T-helper 1 cell treated with Interleukin-12 subunit alpha and Interleukin-12 subunit beta and Interleukin-4 antibody, amounts not matched to agents 30 μg/mL and 1 μg/mL, for 36 hours (primary cell): ENCODE results near the gene ASXL1.

Source experiments
- H3K27ac Mint-ChIP-seq: one replicate; pipeline ENCODE4 v1.8.0; 2021; ENCODE audit warnings: mild to moderate bottlenecking, mixed read lengths
- H3K27me3 Mint-ChIP-seq: one replicate; pipeline ENCODE4 v1.8.0; 2021; ENCODE audit warnings: low read depth, mixed read lengths
- H3K36me3 Mint-ChIP-seq: one replicate; pipeline ENCODE4 v1.8.0; 2021; ENCODE audit warnings: low read depth, mixed read lengths
- H3K4me1 Mint-ChIP-seq: one replicate; pipeline ENCODE4 v1.8.0; 2021; ENCODE audit warnings: low read depth, mixed read lengths
- H3K4me3 Mint-ChIP-seq: one replicate; pipeline ENCODE4 v1.8.0; 2021; ENCODE audit warnings: mild to moderate bottlenecking, moderate library complexity, mixed read lengths
- H3K9me3 Mint-ChIP-seq: one replicate; pipeline ENCODE4 v1.8.0; 2021; ENCODE audit warnings: mixed read lengths

The ASXL1 gene

GRCh38 chr20:32482143-32482441 is 124.0 kb downstream of the ASXL1 start:
- H3K27me3 Mint-ChIP-seq = no peaks in the 10 kb centered on the region
- no peak overlapping the region for H3K27ac Mint-ChIP-seq
- peak overlapping the region; percentile 42 for H3K4me3 Mint-ChIP-seq
- no peaks in the 10 kb centered on the region for H3K9me3 Mint-ChIP-seq
- peaks cover 9% of the 10 kb centered on the region for H3K36me3 Mint-ChIP-seq
- H3K4me1 Mint-ChIP-seq = peaks cover 14% of the 10 kb centered on the region

GRCh38 chr20:32482442-32483261 is 124.5 kb downstream of the ASXL1 start:
- Mint-ChIP-seq H3K9me3 (no peaks in the 10 kb centered on the region), H3K4me1 (peaks cover 17% of the 10 kb centered on the region), H3K27me3 (no peaks in the 10 kb centered on the region), H3K4me3 (peak overlapping the region; percentile 67), H3K36me3 (peaks cover 9% of the 10 kb centered on the region), H3K27ac (no peak overlapping the region)

- Mint-ChIP-seq H3K4me3 (peak overlapping the region; percentile 73), H3K27ac (no peak overlapping the region), H3K4me1 (peaks cover 14% of the 10 kb centered on the region), H3K27me3 (no peaks in the 10 kb centered on the region), H3K9me3 (peaks cover 4% of the 10 kb centered on the region), H3K36me3 (peaks cover 12% of the 10 kb centered on the region)
Observed at GRCh38 chr20:32483351-32484224, 125.5 kb downstream of the ASXL1 start.

GRCh38 chr20:32484225-32484957 is 126.3 kb downstream of the ASXL1 start:
- Mint-ChIP-seq H3K9me3 (peaks cover 6% of the 10 kb centered on the region), H3K4me1 (peaks cover 14% of the 10 kb centered on the region), H3K4me3 (peak overlapping the region; percentile 89), H3K36me3 (peaks cover 15% of the 10 kb centered on the region), H3K27ac (no peak overlapping the region), H3K27me3 (no peaks in the 10 kb centered on the region)

GRCh38 chr20:32484958-32485769 is 127.0 kb downstream of the ASXL1 start:
- Mint-ChIP-seq H3K4me3 (peak overlapping the region; percentile 89), H3K36me3 (peaks cover 15% of the 10 kb centered on the region), H3K27ac (peak overlapping the region; percentile 79), H3K4me1 (peaks cover 14% of the 10 kb centered on the region), H3K9me3 (peaks cover 6% of the 10 kb centered on the region), H3K27me3 (no peaks in the 10 kb centered on the region)

- Mint-ChIP-seq H3K4me1 (peaks cover 12% of the 10 kb centered on the region), H3K9me3 (peaks cover 6% of the 10 kb centered on the region), H3K27me3 (no peaks in the 10 kb centered on the region), H3K36me3 (peaks cover 15% of the 10 kb centered on the region), H3K4me3 (no peak overlapping the region), H3K27ac (no peak overlapping the region)
Observed at GRCh38 chr20:32485770-32486478, 127.8 kb downstream of the ASXL1 start.

- H3K9me3 Mint-ChIP-seq = peaks cover 6% of the 10 kb centered on the region
- no peak overlapping the region for H3K4me3 Mint-ChIP-seq
- H3K27ac Mint-ChIP-seq = no peak overlapping the region
- H3K27me3 Mint-ChIP-seq = no peaks in the 10 kb centered on the region
- peaks cover 15% of the 10 kb centered on the region for H3K36me3 Mint-ChIP-seq
- peaks cover 11% of the 10 kb centered on the region for H3K4me1 Mint-ChIP-seq
Observed at GRCh38 chr20:32487381-32487780, 129.2 kb downstream of the ASXL1 start.

GRCh38 chr20:32488066-32488838 is 130.1 kb downstream of the ASXL1 start:
- Mint-ChIP-seq H3K4me1 (peaks cover 11% of the 10 kb centered on the region), H3K27ac (peak overlapping the region; percentile 29), H3K27me3 (no peaks in the 10 kb centered on the region), H3K9me3 (peaks cover 6% of the 10 kb centered on the region), H3K36me3 (peaks cover 15% of the 10 kb centered on the region), H3K4me3 (no peak overlapping the region)
